ENCODE data around the gene LMBR1. TPM values are rescaled to one million over a fixed set of nuclear protein-coding genes. Genes with fewer than 3 reads are reported as not detected.

Gene LMBR1
- total and polyA plus RNA-seq, 2 of the 13 experiments (the other 11 are each of a cell fraction or from before 2014, with no cell fraction given), result 20.9 to 39.6 TPM

DNA sequence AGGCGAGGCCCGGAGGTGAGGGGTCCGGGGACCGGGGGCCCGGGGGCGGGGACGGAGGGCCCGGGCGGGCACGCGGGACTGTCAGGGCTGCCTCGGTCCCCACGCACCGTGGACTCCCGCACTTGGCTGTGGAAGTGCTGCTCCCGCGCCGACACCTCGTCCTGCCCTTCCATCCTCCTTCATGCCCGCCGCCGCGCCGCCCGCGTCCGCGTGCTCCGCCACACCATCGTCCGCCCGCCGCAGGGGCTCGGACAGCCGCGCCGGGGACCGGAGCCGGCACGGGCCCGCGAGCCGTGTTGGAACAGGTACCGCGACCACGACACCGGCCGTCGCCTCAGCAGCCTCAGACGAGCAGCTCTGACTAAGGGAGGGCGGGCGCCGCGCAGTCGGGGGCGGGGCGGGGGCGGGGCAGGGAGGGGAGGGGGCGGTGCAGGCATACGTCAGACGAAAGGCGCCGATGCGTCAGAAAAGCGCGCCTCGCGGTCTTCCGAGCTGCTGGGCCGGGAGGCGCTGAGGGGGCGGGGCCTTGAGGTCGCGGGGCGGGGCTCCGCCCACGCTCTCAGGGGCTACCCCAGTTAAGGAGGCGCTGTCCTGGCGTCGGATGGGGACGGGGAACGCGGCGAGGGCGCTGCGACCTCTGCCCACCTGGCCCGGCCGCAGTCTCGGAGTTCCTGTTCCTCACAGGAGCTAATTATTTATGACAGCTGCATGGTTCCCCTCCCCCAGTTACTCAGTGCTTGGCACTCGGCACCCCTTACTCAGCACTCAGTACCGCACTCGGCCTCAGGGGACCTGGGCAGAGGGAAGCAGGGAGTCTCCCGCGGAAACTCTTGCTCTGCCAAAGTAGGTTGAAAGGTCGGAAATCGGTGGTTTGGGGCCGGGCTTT, at the start of gene LMBR1 (continued):
- TF ChIP-seq ERF (CRISPR knock-in tag; IDR thresholded peaks at IDR 0.05), result peak; percentile 74; the same call in 1 of the 2 replicates
- no peak; the same call in 1 of the 2 replicates for TF ChIP-seq NR2F2 (IDR thresholded peaks at IDR 0.05; ENCODE audit: borderline replicate concordance, low read depth)
- no peak for TF ChIP-seq ZNF460 (CRISPR knock-in tag; IDR thresholded peaks at IDR 0.05; ENCODE audit: borderline replicate concordance)
- TF ChIP-seq ZNF792 (CRISPR knock-in tag; IDR thresholded peaks at IDR 0.05), result peak; percentile 74; the same call in 1 of the 2 replicates
- no peak for TF ChIP-seq TBX3 (IDR thresholded peaks at IDR 0.05; ENCODE audit: borderline replicate concordance)
- TF ChIP-seq ZNF235 (CRISPR knock-in tag; IDR thresholded peaks at IDR 0.05; ENCODE audit: borderline replicate concordance), result no peak
- TF ChIP-seq, protein P1, sequence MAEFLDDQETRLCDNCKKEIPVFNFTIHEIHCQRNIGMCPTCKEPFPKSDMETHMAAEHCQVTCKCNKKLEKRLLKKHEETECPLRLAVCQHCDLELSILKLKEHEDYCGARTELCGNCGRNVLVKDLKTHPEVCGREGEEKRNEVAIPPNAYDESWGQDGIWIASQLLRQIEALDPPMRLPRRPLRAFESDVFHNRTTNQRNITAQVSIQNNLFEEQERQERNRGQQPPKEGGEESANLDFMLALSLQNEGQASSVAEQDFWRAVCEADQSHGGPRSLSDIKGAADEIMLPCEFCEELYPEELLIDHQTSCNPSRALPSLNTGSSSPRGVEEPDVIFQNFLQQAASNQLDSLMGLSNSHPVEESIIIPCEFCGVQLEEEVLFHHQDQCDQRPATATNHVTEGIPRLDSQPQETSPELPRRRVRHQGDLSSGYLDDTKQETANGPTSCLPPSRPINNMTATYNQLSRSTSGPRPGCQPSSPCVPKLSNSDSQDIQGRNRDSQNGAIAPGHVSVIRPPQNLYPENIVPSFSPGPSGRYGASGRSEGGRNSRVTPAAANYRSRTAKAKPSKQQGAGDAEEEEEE (CRISPR knock-in tag; IDR thresholded peaks at IDR 0.05; ENCODE audit: borderline replicate concordance), result no peak
- no peak for TF ChIP-seq NFRKB (IDR thresholded peaks at IDR 0.05)
- no peak for TF ChIP-seq ZNF660 (CRISPR knock-in tag; IDR thresholded peaks at IDR 0.05; ENCODE audit: borderline replicate concordance, low read depth)
- no peak for TF ChIP-seq ZNF709 (CRISPR knock-in tag; IDR thresholded peaks at IDR 0.05)
- TF ChIP-seq, protein P2, sequence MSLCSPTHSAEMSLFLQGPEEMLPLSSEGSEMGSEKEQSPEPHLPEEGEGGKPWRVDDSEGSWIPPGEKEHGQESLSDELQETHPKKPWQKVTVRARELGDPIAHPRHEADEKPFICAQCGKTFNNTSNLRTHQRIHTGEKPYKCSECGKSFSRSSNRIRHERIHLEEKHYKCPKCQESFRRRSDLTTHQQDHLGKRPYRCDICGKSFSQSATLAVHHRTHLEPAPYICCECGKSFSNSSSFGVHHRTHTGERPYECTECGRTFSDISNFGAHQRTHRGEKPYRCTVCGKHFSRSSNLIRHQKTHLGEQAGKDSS (CRISPR knock-in tag; IDR thresholded peaks at IDR 0.05; ENCODE audit: borderline replicate concordance, low read depth), result no peak
- TF ChIP-seq, protein P3, sequence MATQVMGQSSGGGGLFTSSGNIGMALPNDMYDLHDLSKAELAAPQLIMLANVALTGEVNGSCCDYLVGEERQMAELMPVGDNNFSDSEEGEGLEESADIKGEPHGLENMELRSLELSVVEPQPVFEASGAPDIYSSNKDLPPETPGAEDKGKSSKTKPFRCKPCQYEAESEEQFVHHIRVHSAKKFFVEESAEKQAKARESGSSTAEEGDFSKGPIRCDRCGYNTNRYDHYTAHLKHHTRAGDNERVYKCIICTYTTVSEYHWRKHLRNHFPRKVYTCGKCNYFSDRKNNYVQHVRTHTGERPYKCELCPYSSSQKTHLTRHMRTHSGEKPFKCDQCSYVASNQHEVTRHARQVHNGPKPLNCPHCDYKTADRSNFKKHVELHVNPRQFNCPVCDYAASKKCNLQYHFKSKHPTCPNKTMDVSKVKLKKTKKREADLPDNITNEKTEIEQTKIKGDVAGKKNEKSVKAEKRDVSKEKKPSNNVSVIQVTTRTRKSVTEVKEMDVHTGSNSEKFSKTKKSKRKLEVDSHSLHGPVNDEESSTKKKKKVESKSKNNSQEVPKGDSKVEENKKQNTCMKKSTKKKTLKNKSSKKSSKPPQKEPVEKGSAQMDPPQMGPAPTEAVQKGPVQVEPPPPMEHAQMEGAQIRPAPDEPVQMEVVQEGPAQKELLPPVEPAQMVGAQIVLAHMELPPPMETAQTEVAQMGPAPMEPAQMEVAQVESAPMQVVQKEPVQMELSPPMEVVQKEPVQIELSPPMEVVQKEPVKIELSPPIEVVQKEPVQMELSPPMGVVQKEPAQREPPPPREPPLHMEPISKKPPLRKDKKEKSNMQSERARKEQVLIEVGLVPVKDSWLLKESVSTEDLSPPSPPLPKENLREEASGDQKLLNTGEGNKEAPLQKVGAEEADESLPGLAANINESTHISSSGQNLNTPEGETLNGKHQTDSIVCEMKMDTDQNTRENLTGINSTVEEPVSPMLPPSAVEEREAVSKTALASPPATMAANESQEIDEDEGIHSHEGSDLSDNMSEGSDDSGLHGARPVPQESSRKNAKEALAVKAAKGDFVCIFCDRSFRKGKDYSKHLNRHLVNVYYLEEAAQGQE (IDR thresholded peaks at IDR 0.05; ENCODE audit: borderline replicate concordance in 1 of 2, low read depth in 1 of 2, low read length in 2 of 2), result no peak
- peak; percentile 98 for TF ChIP-seq HIVEP1 (CRISPR knock-in tag; IDR thresholded peaks at IDR 0.05)
- TF ChIP-seq ZNF644 (CRISPR knock-in tag; IDR thresholded peaks at IDR 0.05; ENCODE audit: low read depth), result no peak
- no peak for TF ChIP-seq PRPF4 (IDR thresholded peaks at IDR 0.05; ENCODE audit: low read depth, low read length, poor library complexity, severe bottlenecking)
- no peak for TF ChIP-seq SCMH1 (CRISPR knock-in tag; IDR thresholded peaks at IDR 0.05; ENCODE audit: borderline replicate concordance)
- TF ChIP-seq ZBTB3 (CRISPR knock-in tag; IDR thresholded peaks at IDR 0.05; ENCODE audit: borderline replicate concordance, low read depth), result no peak
- no peak for TF ChIP-seq CBX2 (IDR thresholded peaks at IDR 0.05; ENCODE audit: low read depth, low read length)
- TF ChIP-seq CBX2 (CRISPR knock-in tag; IDR thresholded peaks at IDR 0.05; ENCODE audit: low read depth), result no peak
- no peak for TF ChIP-seq ZNF570 (CRISPR knock-in tag; IDR thresholded peaks at IDR 0.05; ENCODE audit: borderline replicate concordance)
- TF ChIP-seq NCOA2 (CRISPR knock-in tag; IDR thresholded peaks at IDR 0.05), result no peak
- no peak for TF ChIP-seq KLF15 (CRISPR knock-in tag; IDR thresholded peaks at IDR 0.05; ENCODE audit: borderline replicate concordance)
- TF ChIP-seq RBFOX2 (IDR thresholded peaks at IDR 0.05; ENCODE audit: low read depth, low read length), result peak; percentile 84
- no peak for TF ChIP-seq MTA1 (CRISPR knock-in tag; IDR thresholded peaks at IDR 0.05; ENCODE audit: borderline replicate concordance)
- TF ChIP-seq NFYB (CRISPR knock-in tag; IDR thresholded peaks at IDR 0.05), result no peak

Data from HepG2 (cell line).